Left forelimb (tissue), 1 donor: ENCODE measurements around the gene LYPD5.
"Not testable (repeated sequence)": the region's sequence is repeated elsewhere in the genome, so short reads cannot be mapped to it uniquely, and the experiment has no call there.

Experiments used
- DNase-seq: peaks from one replicate; pipeline ENCODE4 v3.0.0-alpha.2; 2018; ENCODE audit warnings: low spot score

Gene LYPD5, protein sequence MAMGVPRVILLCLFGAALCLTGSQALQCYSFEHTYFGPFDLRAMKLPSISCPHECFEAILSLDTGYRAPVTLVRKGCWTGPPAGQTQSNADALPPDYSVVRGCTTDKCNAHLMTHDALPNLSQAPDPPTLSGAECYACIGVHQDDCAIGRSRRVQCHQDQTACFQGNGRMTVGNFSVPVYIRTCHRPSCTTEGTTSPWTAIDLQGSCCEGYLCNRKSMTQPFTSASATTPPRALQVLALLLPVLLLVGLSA

DNA sequence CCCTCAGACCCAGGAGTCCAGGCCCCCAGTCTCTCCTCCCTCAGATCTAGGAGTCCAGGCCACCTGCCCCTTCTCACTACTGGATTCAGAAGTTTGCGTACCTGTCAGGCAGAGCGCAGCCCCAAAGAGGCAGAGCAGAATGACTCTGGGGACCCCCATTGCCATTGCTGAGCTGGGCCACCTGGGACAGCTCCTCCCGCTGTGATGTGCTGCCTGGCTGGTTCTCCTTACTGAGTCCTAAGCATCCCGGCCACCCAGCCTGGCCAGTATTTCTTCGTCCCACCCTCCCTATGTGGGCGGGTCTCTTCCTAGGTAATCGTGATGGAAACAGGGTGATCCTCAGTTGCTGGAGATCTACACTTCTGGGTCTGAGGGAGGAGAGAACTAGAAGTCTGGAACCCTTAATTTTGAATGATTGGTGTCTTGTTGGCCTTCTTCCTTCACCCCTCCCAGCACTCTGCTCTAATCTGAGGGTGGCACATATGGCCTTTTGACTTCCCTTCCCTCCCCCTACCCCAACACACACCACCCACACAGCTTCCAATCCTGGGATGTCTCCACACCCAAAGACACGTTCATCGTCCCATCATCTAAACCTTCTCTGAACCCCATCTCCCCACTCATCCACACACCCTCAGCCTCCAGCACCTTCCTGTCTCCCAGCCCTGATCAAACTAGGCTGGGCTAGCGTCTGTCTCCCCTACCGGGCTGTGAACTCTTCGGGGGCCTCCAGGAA, at the start of gene LYPD5:
TSS of gene LYPD5 (minus strand) at position 232 of the 736 bp plus-strand sequence. CDS start at position 165, 67 bp downstream.
- no peak for DNase-seq

DNA sequence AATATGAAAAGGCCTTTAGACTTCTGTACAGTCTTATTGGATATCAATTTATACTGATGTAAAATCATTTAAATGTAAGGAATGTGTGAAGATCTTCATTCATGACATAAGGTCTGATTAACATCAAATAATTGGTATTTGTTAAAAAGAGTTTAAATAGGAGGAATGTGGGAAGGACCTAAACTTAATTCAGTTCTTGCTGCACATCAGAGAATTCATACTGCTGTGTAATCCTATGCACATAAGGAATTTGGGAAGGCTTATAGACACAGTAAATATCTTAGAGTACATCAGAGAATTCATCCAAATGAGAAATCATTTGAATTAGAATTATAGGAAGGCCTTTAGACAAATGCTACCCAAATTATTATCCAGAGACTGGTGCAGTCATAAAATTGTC, 46.6 kb upstream of the LYPD5 start:
- DNase-seq, result no peak

DNA sequence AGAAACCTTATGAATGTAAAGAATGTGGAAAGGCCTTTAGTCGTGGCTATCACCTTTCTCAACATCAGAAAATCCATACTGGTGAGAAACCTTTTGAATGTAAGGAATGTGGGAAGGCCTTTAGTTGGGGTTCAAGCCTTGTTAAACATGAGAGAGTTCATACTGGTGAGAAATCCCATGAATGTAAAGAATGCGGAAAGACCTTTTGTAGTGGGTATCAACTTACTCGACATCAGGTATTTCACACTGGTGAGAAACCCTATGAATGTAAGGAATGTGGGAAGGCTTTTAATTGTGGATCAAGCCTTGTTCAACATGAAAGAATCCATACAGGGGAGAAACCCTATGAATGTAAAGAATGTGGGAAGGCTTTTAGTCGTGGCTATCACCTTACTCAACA, 45.6 kb upstream of the LYPD5 start:
- no peak for DNase-seq

DNA sequence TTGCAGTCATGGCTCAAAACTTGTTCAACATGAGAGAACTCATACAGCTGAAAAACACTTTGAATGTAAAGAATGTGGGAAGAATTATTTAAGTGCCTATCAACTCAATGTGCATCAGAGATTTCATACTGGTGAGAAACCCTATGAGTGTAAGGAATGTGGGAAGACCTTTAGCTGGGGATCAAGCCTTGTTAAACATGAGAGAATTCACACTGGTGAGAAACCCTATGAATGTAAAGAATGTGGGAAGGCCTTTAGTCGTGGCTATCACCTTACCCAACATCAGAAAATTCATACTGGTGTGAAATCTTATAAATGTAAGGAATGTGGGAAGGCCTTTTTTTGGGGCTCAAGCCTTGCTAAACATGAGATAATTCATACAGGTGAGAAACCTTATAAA, 45.0 kb upstream of the LYPD5 start:
- DNase-seq, result no peak

DNA sequence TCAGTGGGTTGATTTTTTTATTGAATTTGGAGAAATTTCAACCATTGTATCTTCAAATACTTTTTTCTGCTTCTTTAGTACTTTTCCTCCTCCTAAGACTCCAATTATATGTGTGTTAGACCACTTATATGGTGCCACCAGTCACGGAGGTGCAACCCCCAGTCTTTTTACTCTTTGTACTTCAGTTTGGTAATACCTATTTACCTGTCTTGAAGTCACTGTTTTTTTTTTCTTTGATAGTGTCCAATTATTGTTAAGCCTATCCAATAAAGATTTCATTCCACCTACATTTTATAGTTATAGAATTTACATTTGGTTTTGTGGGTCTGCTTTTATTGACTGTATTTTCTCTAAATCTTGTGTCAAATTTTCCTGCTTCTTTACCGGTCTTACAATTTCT, 39.8 kb upstream of the LYPD5 start:
- DNase-seq, result no peak

DNA sequence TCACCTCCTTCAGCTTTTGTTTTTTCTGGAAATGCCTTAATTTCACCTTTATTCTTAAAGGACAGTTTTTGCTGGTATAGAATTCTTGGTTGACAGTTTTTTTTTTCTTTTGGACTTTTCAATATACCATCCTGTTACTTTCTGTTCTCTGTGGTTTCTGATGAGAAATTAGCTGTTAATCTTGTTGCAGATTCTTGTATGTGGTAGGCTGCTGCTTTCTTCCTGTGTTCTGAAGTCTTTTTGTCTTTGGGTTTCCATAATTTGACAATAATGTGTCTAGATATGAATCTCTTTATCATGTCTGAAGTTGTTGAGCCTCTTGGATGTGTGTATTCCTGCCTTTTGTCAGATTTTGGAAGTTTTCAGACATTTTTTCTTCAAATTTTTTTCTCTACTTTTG, 36.9 kb upstream of the LYPD5 start:
- no peak for DNase-seq

DNA sequence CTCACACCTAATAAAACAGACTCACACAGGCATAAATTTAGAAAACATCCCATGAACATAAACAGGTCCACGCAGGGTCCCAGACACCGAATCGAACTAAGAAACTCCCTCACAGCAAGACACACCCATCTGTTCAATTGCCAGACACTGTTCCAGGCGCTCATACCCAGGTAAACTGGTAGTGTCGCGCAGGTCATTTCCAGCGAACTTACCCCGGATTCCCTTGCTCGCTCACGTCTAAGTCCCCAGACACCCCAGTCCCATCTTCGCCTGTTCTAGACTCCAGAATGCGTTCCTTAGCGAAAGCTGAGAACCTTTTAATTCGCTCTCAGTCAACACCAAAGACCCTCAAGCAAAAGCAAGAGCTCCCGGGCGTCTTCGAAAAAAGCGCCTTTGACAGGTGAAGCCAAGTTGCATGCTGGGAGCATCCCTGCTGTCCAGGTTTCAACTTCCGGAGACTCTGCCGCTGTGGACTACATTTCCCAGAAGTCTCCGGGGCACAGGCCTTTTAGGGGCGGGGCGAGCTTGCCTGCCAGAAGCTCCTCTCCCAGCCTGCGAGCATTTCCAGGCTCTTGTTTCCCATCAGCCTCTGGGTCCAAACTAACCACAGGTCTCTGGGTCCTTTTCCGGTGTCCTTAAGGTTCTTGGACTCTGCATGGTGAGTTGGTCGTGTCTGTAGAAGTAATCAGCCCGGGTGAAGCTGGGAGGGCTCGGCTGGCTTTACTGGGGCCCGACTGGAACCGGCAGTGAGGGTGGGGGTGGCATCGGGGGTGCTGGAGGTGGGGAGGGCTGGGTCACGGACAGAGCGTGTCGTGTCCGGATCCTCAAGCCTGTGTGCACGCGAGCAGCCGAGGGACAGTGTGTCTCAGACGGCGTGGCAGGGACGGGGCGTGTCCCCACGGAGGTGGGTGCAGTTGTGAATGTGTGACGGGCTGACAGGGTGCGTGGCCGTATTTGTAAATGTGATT, 24.8 kb upstream of the LYPD5 start, which contains the start of gene ZNF283:
TSS of gene ZNF283 (plus strand) at position 535 of the 968 bp plus-strand sequence. CDS start 6,184 bp downstream, outside the sequence.
- peak; percentile 91 for DNase-seq

DNA sequence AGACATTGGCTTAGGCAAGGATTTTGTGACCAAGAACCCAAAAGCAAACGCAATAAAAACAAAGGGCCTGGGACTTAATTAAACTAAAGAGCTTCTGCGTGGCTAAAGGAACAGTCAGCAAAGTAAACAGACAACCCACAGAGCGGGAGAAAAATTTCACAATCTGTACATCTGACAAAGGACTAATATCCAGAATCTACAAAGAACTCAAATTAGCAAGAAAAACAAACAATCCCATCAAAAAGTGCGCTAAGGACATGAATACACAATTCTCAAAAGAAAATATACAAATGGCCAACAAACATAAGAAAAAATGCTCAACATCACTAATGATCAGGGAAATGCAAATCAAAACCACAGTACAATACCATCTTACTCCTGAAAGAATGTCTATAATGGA, 22.3 kb upstream of the LYPD5 start:
- DNase-seq, result not testable (repeated sequence)

DNA sequence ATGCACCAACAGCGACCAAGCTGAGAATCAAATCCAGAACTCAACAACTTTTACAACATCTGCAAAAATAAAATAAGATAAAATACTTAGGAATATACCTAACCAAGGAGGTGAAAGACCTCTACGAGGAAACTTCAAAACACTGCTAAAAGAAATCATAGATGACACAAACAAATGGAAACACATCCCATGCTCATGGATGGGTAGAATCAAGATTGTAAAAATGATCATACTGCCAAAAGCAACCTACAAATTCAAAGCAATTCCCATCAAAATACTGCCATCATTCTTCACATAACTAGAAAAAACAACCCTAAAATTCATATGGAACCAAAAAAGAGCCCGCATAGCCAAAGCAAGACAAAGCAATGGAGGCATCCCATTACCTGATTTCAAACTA, 21.6 kb upstream of the LYPD5 start:
- DNase-seq, result not testable (repeated sequence)

DNA sequence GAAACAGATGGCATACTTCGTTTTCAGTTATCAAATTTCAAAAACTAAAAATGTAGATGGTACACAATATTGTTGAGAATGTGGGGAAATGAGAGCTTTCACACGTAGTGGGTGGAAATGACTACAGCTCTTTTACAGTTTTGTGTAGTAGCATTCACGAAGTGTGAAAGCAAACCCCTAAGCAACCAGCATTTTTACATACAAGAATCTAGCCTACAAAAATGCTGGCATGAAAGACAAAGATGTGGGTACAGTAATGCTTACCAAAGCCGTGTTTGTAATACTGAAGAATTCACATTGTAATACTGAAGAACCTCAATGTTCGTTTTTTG, 18.6 kb upstream of the LYPD5 start:
- no peak for DNase-seq

DNA sequence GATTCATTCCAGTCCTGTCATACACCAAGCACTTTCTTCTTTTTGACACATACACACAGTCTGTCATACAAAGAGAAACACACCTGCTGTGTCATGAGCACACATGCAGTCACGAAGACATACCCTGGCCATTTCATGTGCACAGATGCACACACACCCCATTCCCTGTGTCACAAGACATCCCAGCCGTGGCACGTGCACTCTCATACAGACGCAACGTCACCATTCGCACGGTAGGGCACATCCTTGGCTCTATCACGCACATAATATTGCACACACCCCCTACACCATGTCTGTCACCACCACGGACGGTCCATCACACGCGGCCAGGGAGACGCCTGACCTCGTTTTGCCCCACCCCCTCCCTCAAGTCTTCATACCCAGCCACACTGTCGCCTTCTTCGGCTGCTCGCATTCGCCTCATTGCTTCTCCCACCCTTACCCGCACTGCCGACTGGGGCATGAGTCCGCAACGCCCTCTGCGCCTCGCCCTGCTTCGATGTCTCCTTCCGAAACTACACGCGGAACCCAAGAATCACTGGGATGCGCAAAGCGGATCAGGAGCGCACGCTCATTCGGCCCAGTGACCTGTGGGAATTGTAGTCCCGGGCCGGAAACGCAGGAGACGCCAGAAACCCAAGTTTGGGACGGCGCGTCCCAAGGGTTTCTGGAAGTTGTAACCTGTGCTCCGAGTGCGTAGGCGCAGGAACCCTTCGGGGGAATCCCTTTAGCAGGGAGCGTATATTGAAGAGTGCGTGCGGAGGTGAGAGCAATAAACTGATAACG, 18.0 kb upstream of the LYPD5 start:
- DNase-seq, result no peak

DNA sequence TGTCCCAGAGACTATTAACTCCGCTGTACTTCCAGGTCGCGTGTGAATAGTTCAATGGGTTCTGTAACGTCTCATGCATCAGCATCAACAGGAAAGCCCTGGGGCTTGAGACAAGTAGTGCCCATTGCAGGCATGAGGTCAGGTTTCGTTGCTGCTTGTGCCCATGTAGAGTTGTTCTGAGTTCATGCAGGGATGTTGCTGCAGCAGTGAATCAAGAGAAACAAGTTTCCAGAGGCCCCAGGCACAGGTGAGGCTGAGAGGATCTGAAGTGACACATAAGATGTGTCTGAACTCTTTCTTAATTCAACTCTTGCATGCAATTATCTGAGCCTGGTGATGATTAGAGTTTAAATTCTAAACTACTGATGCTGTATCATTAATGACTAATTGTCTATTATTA, 16.3 kb upstream of the LYPD5 start:
- no peak for DNase-seq

DNA sequence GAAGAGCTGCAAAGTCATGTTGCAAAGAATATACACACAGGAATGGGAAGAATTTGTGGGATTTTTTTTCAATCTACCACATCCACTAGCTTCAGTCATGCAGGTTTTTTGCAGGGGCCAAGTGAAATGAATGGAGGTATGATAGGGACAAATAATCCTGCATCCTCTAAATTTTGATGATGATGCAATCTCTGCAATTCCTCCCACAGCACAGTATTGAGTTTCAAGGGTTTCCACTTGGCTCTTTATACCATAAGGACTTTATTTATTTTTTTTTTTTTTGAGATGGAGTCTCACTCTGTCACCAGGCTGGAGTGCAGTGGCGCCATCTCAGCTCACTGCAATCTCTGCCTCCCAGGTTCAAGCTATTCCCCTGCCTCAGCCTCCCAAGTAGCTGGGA, 15.2 kb upstream of the LYPD5 start:
- not testable (repeated sequence) for DNase-seq

DNA sequence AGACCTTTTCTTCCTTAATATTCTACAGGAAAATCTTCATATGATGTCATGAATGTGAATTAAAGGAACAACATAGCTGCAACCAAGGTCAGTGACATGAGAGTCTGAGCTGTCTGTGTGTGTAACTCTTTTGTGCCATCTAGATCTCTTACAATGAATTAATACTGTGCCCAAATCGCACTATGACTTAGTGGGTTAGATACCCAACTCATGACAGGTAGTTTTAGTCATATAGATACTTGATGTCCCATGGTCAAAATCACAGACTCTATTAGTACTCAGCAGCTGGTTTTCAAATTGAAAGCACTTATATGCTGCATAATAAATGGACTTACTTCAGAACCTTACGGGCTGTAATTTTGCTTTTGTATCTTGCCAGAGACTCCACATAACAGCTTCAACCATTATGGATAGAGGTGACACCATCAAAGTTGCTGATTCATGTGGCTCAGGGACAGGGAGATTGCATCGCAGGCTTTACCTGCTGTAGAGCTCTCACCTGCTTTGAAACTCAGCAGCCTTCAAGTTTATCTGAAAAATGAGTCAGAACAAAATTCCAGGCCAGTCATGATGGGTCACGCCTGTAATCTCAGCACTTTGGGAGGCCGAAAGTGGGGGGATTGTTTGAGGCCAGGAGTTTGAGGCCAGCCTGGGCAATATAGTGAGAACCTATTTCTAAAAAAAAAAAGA, 12.6 kb upstream of the LYPD5 start:
- DNase-seq, result no peak

DNA sequence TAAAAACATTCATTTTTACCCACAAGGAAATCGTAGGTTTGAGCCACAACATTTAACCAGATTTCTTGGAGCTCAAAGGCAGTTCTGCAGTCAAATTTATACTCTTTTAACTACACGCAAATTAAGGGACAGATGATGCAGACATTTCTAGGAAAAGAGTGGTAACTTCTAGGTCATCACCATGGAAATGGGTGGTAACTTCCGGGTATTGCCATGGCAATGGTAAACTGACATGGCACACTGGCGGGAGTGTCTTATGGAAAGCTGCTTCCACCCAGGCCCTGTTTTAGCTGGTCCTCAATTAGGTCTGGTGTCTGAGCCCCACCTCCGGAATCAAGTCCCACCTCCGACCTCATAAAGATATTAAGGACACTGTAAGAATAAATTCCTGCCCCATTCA, 10.4 kb upstream of the LYPD5 start:
- DNase-seq, result no peak

DNA sequence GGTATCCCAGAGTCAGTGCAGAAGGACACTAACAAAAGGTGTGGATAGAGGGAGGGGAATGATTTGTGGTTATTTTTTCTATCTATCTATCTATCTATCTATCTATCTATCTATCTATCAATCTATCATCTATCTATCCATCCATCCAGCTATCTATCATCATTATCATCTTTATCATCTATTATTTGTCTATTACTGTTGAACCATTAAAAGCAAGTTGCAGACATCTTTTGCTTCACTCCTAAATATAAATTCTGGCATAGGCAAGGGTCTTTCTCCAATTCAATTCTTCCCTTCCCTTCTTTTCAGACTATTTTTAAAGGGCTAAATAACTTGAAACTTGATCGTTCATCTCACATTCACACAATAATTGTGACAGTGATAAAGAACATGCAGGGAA, 10.0 kb upstream of the LYPD5 start:
- no peak for DNase-seq

DNA sequence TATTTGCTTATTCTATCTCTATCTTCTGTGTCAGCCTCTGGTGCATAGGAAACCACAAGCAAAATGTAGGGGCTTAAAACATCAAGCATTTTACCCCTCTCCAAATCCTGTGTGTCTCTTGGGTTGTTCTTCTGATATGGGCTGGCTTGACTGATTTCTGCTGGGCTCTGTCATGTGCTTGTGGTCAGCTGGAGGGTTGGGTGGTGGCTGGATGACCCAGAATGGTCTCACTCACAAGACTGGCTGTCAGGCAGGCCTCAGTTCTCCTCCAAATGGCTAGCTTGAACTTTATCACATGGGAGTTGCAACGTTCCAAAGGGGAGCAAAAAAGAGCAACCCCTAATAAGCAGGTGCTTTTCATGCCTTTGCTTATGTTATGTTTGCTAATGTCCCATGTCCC, 9.6 kb upstream of the LYPD5 start:
- no peak for DNase-seq

DNA sequence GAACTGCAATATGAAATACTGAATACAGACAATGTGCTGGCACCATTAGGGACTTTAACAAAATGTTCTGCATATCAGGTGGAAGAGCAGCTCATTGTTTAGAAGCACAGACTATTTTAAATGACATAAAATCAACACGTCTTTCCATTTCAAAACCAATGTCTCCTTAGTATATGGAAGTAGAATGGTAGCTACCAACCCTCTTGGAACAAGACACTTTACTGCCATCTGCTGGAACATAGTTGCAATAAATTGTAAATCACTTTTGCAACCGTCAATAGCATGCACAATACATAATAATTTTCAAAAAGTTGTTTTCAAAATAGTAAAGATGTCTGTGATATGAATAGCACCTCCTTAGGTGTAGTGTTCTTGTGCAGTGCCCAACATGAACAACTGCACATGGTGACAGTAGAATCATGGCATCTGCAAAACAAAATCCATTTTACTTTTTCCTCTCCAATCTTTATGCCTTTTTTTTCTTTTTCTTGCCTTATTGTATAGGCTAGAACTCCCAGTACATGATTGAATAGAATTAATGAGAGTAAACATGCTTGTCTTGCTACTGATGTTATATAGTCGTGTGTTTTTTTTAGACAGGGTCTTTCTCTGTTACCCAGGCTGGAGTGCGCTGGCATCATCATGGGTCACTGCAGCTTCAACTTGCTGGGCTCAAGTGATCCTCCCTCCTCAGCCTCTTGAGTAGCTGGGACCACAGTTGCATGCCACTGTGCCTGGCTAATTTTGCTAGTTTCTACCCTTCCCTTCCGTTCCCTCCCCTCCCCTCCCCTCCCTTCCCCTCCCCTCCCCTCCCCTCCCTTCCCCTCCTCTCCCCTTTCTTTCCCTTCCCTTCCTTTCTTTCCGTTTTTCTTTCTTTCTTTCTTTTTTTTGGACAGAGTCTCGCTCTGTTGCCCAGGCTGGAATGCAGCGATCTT, 7.8 kb upstream of the LYPD5 start:
- DNase-seq, result no peak

DNA sequence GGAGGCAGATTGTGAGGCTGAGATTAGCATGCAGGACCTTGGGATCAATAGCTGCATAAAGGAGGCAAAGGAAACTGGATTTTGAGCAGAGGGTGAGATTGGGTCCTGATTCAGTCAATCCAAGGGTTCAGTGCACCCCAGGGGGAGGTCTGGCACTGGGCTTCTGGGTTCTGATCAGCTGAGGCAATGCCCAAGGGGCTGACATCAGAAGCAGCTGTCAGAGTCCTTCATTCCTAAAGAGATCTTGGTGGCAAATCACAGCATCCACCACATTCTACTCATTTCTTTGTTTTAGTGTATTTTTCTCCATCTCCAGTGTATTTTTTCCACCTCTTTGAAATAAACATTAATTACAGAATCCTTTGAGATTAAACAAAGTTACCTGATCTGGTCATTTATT, 5.4 kb upstream of the LYPD5 start:
- no peak for DNase-seq

DNA sequence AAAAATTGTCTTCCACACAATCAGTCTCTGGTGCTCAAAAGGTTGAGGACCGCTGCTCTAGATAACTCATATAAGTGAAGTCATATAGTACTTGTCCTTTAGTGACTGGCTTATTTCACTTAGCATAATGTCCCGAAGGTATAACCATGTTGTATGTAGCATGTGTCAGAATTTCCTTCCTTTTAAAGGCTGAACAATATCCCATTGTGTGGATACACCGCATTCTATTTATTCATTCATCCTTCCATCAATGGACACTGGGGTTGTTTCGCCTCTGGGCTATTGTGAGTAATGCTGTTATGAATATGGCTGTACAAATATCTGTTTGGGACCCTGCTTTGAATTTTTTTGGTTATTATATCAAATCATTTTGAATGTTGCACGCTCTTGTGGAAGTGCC, 4.6 kb upstream of the LYPD5 start:
- no peak for DNase-seq
